Activated CD4-positive, alpha-beta T cell treated with anti-CD3 and anti-CD28 coated beads, Interleukin-2, Interleukin-4, amounts not matched to agents 100 ng/mL and 50 ng/mL, durations not matched to agents 16 hours and 8 hours (primary cell): ENCODE measurements around the gene MEAK7.

Experiments
- DNase-seq: peaks from one replicate; pipeline ENCODE4 v3.0.0-alpha.2; 2020; ENCODE audit warnings: low spot score

Gene MEAK7

GRCh38 chr16:84486551-84487235 is 17.8 kb downstream of the MEAK7 start:
- DNase-seq: no peak

GRCh38 chr16:84486126-84486525 is 18.3 kb downstream of the MEAK7 start:
- DNase-seq: no peak

DNA sequence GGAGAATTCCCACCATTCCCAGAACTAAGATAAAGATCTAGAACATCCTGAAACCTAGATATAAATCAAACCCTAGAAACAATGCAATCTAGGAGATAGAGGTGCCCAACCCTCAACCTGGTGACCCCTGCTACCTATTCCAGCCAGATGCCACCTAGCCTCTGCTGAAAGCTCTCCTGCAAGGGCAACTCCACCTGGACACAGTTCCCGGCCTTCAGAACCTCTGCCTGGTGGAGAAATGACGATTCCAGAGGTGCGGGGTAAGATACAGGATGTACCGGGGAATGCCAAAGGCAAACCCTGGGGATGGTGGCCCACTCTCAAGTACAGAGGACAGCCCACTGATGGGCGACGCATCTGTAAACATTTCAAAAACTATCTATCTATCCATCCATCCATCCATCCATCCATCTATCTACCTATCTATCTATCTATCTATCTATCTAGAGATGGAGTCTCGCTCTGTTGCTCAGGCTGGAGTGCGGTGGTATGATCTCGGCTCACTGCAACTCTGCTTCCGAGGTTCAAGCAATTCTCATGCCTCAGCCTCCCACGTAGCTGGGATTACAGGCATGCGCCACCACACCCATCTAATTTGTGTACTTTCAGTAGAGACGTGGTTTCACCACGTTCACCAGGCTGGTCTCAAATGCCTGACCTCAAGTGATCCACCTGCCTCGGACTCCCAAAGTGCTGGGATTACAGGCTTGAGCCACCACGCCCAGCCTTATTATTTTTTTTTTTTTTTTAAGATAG is 19.0 kb downstream of the MEAK7 start:
- DNase-seq: no peak

GRCh38 chr16:84484579-84485254 is 19.7 kb downstream of the MEAK7 start:
- no peak for DNase-seq

DNA sequence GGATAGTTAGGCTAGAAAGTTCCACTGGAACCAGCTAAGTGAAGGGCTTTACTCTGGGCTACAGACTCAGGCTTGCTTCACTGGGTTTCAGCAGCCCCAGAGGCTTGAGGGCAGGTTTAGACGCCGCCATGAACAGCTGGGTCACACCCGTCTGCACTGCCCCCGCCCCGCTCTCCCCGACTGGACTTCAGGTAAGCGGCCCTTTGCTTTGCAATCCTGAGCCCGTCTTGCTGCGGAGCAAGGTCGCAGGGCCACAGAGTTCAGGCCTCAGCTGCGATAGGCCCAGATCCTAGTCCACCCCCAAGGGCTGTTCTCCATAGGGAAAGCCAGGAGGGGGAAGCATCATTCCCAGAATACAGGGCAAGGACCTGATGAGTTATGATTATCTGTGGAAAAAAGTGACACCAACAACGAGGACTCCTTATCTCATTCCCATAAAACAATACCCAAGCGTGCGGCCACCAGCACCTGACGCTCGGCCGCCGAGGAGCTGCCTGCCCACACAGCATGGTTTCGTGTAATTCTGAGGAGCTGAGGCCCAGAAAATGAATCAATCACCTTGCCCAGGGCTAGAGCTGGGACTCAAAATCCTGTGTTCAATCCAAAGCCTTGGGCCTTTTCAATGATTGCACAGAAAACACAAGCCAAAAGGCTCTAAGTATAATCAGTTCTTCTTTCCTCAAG is 20.4 kb downstream of the MEAK7 start:
- no peak for DNase-seq

GRCh38 chr16:84482951-84483881 is 21.2 kb downstream of the MEAK7 start:
- DNase-seq: no peak

DNA sequence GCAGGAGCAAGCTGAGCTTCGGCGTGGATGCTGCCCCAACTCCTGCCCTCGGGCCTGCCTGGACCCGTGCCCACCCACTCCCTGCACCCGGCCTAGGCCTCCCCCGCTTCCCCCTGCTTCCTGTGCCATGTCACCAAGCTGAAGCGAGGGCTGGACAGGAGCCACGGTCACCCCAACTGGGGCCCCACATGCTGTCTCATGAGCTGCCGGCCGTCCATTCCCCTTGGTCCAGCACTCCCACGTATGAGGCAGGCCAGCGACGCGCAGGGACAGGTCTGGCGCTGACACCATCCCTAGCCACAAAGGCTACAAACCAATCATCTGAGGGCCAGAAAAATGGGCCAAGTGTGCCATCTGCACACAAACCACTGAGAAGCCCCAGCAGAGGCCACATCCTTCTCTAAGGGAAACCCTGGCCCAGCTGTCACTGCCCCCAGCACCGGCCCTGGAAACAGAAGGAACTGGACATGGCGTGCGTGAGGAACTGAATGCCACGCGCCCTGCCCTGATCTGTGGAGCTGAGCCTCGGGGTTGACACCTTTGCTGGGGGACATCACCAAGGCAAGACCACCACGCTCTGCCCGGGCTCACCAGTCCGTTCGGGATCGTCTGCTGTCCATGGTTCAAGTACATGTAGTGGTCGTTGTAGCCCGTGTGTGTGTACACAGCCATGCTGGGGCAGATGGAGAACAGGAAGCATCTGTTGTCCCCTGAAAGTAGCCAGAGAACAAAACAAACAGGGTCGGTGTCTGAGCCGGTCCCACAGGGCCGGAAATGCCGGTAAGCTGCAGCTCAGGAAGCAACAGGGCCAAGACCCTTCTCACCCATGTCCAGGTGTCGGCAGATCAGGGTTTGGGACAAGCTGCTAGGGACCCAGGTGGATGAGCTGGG is 22.2 kb downstream of the MEAK7 start:
- DNase-seq: no peak

GRCh38 chr16:84481051-84481735 is 23.3 kb downstream of the MEAK7 start:
- DNase-seq: no peak

- no peak for DNase-seq
These were observed 24.6 kb downstream of the MEAK7 start for GRCh38 chr16:84479716-84480450.

DNA sequence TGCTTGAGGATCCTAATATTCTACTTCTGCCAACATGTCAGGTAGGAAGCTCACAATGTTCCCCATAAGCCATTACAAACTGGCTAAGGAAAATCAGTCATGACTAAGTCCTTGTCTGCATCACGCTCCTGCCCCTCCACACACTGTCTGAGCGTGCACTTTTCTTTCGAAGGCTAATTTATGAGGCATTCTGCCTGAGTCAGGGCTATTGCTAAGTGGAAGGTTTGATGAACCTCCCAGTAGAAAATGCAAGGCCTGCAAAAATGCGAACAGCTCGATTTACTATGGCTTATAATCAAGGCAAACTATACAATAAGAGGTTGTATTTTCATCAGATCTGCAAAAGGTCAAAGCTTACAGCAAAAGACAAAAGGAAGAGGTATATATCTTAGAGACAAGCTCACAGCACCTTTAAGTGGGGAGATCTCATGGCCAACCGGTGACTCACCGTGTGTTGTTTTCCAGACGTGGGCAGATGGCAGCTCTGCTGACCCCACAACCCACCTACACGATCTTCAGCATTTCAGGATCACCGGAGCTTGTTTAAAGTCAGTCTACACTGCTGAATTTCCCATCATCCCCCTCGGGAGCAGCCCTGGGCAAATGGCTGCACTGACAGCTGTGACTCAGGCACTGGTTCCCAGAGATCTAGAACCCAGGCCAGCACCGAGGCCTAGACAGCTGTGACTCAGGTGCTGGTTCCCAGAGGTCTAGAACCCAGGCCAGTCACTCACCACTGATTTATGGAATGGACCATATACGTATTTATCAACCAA is 26.1 kb downstream of the MEAK7 start:
- DNase-seq: no peak

GRCh38 chr16:84477661-84478060 is 26.8 kb downstream of the MEAK7 start:
- DNase-seq: no peak

DNA sequence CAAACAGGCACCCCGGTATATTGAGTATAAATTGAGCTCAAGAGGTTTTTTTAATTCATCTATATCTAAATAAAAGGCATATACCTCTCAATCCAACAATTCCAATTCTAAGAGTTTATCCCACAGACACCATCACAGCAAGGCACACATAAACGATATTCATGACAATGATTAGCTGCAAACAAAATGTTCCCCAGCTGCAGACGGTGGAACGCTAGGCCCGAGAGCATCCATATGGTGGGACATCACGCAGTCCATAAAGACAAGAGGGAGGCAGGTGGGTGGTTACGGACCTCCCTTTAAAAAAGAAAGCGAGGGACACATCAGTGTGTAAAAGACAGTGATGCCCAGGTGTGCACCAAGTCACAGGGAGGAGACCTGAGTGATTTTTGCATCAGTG is 28.1 kb downstream of the MEAK7 start:
- DNase-seq: no peak

DNA sequence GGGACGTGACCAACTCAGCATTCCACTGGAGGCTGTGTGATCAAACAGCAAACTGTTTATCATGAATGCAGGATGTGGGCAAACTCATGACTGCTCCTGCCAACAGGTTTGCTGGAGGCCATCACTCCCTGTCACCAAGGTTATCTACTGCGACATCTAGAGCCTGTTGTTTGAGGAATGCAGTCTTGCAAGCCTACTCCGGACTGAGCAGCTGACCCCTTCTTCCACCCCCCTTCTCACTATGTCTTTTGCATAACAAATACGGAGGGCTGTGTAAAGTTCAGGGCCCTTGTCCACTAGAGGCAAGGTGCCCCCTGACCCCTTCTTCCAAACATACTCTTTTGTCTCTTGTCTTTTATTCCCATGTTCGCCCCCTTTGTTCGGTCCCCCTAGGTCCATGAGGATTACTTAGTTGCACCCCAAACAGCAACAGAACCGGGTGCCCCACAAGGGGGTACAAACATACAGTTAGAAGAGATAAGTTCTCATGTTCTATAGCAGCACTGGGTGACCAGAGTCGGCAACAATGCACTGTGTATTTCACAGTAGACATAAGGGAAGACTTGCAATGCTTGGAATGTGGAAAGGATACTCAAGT is 28.7 kb downstream of the MEAK7 start:
- DNase-seq: no peak

GRCh38 chr16:84471966-84472365 is 32.5 kb downstream of the MEAK7 start:
- DNase-seq: no peak

DNA sequence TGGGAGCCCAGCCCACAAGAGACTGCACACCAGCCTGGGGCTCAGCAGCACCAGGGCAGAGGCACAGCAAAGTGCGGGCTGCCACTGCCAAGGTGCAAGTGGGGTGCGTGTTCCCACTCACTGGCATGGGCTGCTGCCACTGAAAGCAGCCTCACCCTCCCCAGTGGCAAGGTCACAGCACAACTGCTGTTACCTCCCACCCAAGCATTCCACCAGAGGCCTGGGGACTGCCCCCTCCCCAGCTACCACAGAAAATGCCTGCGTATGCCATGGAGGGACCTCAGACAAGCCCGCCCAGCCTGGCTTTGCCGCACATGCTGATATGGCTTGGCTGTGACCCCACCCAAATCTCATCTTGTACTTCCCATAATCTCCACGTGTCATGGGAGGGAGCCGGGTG is 33.1 kb downstream of the MEAK7 start:
- DNase-seq: no peak

- no peak for DNase-seq
These were observed 36.8 kb downstream of the MEAK7 start for GRCh38 chr16:84467709-84468108.

DNA sequence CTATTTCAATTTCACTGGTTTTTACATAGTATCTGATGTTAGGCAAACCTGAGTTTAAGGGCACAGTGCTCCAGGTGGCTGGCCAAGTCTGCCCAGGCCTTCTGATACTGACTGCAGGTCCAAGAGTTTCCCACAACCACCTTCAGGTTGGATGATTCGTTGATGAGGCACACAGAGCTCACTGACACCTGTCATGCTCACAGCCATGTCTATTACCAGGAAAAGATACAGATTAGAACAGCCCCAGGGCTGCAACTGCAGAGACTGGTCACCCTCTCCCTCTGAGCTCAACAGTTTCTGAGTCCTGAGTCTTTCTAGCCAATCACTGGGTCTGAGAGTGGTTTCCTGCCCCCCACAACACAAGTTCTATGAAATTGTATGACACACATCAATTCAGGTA is 37.2 kb downstream of the MEAK7 start:
- DNase-seq: no peak

DNA sequence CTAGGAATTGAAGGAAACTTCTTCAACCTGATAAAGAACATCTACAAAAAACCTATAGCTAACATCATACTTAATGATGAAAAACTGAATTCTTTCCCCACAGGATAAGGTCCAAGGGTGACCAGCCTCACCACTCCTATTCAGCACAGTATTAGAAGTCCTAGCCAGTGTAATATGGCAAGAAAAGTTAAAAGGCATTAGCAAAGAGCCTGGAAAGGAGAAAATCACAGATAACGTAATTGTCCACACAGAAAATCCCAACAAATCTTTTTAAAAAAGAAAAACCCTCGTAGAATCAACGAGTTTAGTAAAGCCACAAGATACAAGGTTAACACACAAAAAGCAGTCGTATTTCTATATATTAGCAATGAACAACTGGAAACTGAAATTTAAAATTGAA is 37.8 kb downstream of the MEAK7 start:
- DNase-seq: no peak
